Mucosa of rectum (tissue), 2 donors: ENCODE results near the gene PEAR1.

Experiments used
- H3K27ac ChIP-seq, 2 donors: one replicate each; pipeline ENCODE4 v1.7.0; 2013; ENCODE audit warnings: inconsistent platforms in 2 of 2, low read depth in 2 of 2, low read length in 2 of 2
- H3K27me3 ChIP-seq, 2 donors: one replicate each; pipeline ENCODE4 v1.7.0; 2013; ENCODE audit warnings: low read length in 2 of 2; ENCODE audit not compliant: control insufficient read depth in 2 of 2, insufficient read depth in 2 of 2
- H3K36me3 ChIP-seq, 2 donors: one replicate each; pipeline ENCODE4 v1.7.0; 2013; ENCODE audit warnings: low read length in 2 of 2; ENCODE audit not compliant: control insufficient read depth in 2 of 2, insufficient read depth in 2 of 2
- H3K4me1 ChIP-seq, 2 donors: one replicate each; pipeline ENCODE4 v1.7.0; 2013; ENCODE audit warnings: low read length in 2 of 2, mild to moderate bottlenecking in 1 of 2; ENCODE audit not compliant: control insufficient read depth in 2 of 2, insufficient read depth in 2 of 2
- H3K4me3 ChIP-seq, 2 donors: one replicate each; pipeline ENCODE4 v1.7.0; 2013; ENCODE audit warnings: low read length in 2 of 2
- H3K9ac ChIP-seq, 2 donors: one replicate each; pipeline ENCODE4 v1.7.0; 2013; ENCODE audit warnings: low read length in 2 of 2, low read depth in 1 of 2, mild to moderate bottlenecking in 1 of 2
- H3K9me3 ChIP-seq, 2 donors: one replicate each; pipeline ENCODE4 v1.7.0; 2013; ENCODE audit warnings: low read length in 2 of 2; ENCODE audit not compliant: control insufficient read depth in 2 of 2
- donor health status: healthy.
- donor health status: Normal muscosa, but diverticular disease.

Gene PEAR1, protein sequence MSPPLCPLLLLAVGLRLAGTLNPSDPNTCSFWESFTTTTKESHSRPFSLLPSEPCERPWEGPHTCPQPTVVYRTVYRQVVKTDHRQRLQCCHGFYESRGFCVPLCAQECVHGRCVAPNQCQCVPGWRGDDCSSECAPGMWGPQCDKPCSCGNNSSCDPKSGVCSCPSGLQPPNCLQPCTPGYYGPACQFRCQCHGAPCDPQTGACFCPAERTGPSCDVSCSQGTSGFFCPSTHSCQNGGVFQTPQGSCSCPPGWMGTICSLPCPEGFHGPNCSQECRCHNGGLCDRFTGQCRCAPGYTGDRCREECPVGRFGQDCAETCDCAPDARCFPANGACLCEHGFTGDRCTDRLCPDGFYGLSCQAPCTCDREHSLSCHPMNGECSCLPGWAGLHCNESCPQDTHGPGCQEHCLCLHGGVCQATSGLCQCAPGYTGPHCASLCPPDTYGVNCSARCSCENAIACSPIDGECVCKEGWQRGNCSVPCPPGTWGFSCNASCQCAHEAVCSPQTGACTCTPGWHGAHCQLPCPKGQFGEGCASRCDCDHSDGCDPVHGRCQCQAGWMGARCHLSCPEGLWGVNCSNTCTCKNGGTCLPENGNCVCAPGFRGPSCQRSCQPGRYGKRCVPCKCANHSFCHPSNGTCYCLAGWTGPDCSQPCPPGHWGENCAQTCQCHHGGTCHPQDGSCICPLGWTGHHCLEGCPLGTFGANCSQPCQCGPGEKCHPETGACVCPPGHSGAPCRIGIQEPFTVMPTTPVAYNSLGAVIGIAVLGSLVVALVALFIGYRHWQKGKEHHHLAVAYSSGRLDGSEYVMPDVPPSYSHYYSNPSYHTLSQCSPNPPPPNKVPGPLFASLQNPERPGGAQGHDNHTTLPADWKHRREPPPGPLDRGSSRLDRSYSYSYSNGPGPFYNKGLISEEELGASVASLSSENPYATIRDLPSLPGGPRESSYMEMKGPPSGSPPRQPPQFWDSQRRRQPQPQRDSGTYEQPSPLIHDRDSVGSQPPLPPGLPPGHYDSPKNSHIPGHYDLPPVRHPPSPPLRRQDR

DNA sequence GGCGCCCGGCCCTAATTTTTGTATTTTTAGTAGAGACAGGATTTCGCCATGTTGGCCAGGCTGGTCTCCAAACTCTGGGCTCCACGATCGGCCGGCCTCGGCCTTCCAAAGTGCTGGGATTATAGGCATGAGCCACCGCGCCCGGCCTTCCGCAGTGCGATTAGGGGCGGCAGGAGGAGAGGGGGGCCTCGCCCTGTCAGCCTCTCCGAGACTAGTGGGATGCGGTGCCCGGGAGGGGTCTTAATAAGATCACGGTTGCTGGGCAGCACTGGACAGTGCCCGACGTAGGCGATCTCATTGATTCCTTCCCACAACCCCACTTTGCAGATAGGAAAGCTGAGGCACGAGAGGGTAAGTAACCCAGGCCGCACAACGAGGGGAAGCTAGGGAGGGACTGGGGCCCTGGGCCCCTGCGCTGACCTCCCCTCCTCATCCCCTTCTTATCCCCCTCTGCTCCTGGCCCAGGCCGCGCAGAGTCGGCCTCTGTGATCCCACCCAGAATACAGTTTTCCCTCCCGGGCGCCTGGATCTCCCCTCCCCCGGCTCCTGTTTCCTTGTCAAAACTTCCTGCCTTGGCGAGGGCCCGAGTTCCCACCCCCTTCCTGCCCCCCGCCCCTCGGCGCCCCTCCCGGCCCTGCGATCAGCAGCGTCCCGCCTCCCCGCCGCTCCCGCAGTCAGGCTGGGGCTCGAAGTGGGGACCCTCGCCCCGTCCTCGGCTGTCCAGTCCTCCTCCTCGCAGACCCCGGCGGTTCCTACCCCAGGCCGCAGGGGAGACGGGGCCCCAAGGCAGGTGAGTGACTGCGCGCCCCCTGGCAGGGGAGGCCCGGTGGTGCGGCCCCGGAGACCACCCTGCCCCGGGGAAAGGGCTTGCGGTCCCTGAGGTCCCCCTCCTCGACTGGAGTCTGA lies at the start of gene PEAR1:
TSS of gene PEAR1 (plus strand) at position 671 of the 906 bp plus-strand sequence. CDS start 10,209 bp downstream, outside the sequence.
- peaks cover 19 to 26% of the 10 kb centered on the region in 2 donors for H3K27me3 ChIP-seq
- H3K9ac ChIP-seq, result peak within 1 kb of the TSS in 1 of 2 donors; percentile 51
- no peaks in the 10 kb centered on the region for H3K4me1 ChIP-seq
- no peaks in the 10 kb centered on the region for H3K36me3 ChIP-seq
- peak within 1 kb of the TSS; percentile 41 to 53 for H3K4me3 ChIP-seq
- peak within 1 kb of the TSS; percentile 69 to 77 for H3K27ac ChIP-seq
- H3K9me3 ChIP-seq, result no peaks in the 10 kb centered on the region

DNA sequence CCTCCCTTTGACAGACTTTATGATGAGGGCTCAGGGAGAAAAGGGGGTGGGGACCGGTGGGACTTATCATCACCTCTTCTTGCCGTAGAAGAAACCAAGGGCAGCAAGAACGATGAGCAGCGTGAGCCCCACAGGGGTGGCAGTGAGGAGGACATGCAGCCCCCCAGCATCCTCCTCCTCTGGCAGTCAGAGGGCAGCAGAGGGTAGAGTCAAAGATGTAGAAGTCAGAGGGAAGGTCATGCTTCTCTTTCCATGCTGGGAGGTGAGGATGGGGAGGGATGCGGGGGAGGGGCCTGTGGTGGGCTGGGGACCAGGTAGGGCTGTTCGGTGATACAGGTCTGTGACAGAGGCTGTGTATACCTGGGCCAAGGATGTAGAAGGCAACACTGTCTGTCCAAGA lies 49.4 kb upstream of the PEAR1 start:
- Histone ChIP-seq H3K36me3 (no peaks in the 10 kb centered on the region), H3K9ac (no peak overlapping the region), H3K4me3 (no peak overlapping the region), H3K4me1 (no peaks in the 10 kb centered on the region), H3K27ac (no peak overlapping the region), H3K27me3 (peaks cover 20 to 51% of the 10 kb centered on the region in 2 donors), H3K9me3 (no peaks in the 10 kb centered on the region)

DNA sequence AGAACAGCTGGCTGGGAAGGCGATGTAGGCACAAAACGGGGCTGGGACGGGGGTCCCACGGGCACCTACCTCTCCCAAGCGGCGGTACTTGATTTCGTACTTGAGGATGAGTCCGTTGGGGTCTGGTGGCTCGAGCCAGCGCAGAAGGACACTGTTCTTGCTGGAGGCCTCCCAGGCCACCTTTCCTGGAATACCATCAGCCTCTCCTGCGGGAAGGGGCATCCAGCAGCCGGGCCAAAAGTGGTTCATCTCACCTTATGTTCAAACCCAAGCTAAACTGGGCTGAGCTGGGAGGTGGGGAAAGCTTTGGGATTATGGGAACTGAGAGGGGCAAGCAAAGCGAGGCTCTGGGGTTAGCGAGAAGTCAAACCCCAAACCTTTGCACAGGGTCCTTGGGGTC lies 48.9 kb upstream of the PEAR1 start:
- Histone ChIP-seq H3K27me3 (peaks cover 19 to 48% of the 10 kb centered on the region in 2 donors), H3K9me3 (no peaks in the 10 kb centered on the region), H3K9ac (no peak overlapping the region), H3K27ac (no peak overlapping the region), H3K4me1 (no peaks in the 10 kb centered on the region), H3K4me3 (no peak overlapping the region), H3K36me3 (no peaks in the 10 kb centered on the region)

DNA sequence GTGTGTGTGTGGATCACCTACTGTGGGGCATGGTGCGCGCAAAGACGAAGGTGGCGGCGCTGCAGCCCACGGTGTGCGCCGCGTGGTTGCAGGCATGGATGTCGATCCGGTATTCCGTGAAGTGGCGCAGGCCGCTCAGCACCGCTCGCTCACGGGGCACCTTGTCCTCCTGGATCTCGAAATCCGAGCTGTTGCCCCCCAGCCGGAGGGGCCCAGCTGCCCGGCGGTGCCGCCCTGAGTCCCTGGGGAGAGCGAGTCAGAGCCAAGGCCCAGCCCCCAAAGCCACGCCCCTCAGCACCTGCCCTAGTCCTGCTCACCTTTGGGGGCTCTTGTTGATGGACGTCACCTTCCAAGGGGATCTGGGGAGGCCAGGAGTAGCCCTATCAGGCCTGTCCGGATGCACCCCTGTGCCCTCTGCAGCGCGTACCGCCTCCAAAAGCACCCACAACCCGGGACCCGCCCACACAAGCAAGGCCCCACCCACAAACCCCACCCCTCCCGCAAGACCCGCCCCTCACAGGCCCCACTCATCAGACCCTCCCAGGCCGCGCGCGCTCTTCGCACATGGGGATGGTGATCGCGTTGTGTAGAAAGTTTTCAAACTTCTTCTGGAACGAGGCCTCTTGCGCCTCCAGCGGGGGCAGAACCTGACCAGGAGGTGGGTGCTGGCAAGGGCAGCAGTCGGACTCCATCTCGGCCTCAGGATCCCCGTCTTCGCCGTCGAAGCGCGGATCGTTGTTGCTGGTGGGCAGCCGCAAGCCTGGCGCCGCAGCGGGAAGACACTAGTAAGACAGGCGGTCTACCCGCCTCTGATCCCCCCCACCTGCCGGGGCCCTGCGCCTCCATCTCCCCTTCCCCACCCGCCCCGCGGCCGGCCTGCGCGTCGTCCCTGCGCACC lies 48.2 kb upstream of the PEAR1 start:
- no peak overlapping the region for H3K4me3 ChIP-seq
- H3K9me3 ChIP-seq, result no peaks in the 10 kb centered on the region
- H3K9ac ChIP-seq, result no peak overlapping the region
- peaks cover 19 to 47% of the 10 kb centered on the region in 2 donors for H3K27me3 ChIP-seq
- no peaks in the 10 kb centered on the region for H3K36me3 ChIP-seq
- no peak overlapping the region for H3K27ac ChIP-seq
- no peaks in the 10 kb centered on the region for H3K4me1 ChIP-seq

DNA sequence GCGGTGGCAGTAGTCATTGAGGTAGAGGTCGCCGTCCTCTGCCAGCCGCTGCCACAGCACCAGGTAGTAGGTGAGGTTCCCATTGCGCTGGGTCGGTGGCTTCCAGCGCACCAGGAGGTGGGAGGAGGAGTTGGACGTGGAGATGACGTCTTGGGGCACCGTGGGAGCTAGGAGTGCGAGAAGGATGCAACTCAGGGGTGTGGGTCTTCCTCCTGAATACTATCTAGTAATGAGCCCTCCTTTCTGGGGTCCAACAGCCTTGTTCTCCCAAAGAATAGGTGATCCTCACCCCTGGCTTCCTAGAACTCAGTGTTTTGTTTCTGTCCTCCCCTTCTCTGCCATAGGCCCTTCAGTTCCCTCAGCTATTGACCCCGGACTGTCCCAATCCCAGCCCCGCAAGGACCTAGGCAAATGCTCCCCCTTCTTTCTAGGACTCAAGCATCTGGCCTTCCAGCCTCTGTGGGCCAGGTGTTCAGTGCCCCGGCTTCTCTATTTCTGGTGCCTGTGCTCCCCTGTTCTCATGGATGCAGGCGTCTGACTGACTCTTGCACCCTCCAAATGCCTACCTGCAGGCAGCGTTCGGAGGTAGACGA lies 47.5 kb upstream of the PEAR1 start:
- Histone ChIP-seq H3K27ac (no peak overlapping the region), H3K27me3 (peaks cover 19 to 47% of the 10 kb centered on the region in 2 donors), H3K9ac (no peak overlapping the region), H3K9me3 (no peaks in the 10 kb centered on the region), H3K4me1 (no peaks in the 10 kb centered on the region), H3K36me3 (no peaks in the 10 kb centered on the region), H3K4me3 (no peak overlapping the region)

DNA sequence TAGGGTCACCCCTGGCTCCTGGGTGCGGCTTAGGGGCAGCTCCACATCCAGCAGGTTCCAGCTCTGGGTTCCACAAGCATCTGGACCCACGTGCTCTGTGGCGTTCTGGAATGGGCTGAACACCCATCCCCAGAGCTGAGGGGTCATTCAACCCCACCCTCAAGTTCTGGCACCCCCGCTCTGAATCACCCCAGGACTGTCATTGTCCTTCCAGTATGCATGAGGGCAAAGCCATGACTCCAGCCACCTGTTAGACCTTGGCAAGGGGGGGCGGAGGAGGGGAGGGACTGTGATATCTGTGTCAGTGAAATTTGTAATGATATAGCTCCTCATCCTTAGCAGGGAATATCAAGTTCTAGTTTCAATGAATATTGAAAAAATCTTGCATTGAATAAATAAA lies 46.9 kb upstream of the PEAR1 start:
- H3K27ac ChIP-seq, result no peak overlapping the region
- H3K4me1 ChIP-seq, result no peaks in the 10 kb centered on the region
- H3K4me3 ChIP-seq, result no peak overlapping the region
- H3K9me3 ChIP-seq, result no peaks in the 10 kb centered on the region
- peaks cover 19 to 47% of the 10 kb centered on the region in 2 donors for H3K27me3 ChIP-seq
- no peak overlapping the region for H3K9ac ChIP-seq
- H3K36me3 ChIP-seq, result no peaks in the 10 kb centered on the region

DNA sequence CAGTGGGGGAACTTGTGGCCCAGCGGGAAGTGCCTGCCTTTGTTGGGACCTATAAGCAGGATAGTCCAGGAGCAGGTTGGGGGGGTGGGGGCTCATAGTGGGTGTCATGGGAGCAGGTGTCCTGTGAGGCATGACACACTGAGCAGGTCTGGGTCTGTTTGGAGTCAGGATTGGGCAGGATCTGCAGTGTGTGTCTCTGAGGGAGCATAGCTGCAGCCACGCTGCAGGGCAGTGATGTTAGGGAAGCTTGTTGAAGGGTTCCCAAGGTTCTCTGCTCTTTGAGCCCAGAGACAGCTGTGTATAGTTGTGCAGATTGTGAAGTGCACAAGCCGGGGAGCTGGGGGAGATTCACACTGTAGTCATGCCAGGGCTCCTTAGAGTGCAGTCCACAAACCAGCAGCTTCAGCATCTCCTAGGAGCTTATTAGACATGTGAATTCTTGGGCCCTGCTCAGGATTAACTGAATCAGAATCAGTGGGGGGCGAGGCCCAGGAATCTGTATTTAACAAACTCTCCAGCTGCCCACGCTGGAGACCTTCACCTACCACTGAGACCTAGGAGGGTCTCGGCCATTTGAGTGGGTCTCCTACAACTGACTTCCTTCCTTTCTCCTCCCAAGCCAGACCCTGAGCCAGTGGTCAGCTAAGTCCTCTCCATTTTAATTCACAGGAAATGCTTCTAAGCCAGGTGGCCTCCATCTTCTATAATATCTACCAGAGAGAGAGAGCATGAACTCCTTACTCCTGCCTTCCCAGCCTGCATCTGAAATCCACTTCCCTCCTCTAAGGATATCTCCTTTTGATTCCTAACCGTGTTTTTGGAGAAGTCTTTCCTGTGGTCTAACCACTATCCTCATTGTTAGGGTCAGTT lies 45.7 kb upstream of the PEAR1 start:
- Histone ChIP-seq H3K9ac (no peak overlapping the region), H3K9me3 (no peaks in the 10 kb centered on the region), H3K36me3 (no peaks in the 10 kb centered on the region), H3K27ac (no peak overlapping the region), H3K4me3 (no peak overlapping the region), H3K4me1 (no peaks in the 10 kb centered on the region), H3K27me3 (peaks cover 16 to 44% of the 10 kb centered on the region in 2 donors)

DNA sequence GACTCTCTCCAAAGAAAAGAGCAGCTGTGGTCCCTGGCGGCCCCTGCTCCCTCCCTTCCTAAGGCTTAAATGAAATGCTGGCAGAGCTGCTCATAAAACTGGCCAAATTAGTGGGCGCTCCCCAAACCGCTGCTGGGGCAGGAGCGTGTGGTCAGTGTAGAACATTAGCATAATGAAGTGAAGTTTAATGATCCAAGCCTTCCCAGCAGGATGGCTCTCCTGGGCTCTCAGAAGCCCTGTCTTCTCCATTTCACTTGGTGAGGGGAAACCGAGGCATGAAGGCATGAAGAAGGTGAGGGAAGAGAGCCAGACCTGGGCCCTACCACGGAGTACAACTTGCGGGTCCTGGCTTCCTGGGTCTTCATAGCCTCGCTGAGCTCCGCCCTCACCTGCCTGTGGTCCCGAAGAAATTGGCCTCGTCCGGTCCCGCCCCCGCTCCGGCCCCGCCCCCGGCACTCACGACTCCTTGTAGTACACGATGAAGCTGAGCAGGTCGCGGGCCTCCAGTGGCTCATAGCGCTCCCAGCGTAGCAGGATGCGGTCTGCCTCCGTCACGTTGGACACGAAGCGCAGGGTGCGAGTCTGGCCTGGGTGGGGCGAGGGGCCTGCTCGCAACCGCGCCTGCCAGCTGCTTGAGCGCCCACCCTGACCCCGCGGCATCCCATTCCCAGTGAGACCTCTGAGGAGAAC lies 44.9 kb upstream of the PEAR1 start:
- Histone ChIP-seq H3K27ac (no peak overlapping the region), H3K27me3 (peaks cover 13 to 44% of the 10 kb centered on the region in 2 donors), H3K4me3 (no peak overlapping the region), H3K36me3 (no peaks in the 10 kb centered on the region), H3K4me1 (no peaks in the 10 kb centered on the region), H3K9ac (no peak overlapping the region), H3K9me3 (no peaks in the 10 kb centered on the region)
